Ovary (tissue), 9 donors: ENCODE results near the gene MEF2B. TPM values are rescaled to one million over a fixed set of nuclear protein-coding genes. Genes with fewer than 3 reads are reported as not detected.

Experiments
- DNase-seq, 5 donors: peaks; one replicate each; pipeline ENCODE4 v3.0.0-alpha.2; 2019 to 2020
- H3K27ac ChIP-seq, 2 donors: fragments of 200-600 bp; one replicate each; pipeline versions ENCODE4 v1.5.1 to v1.8.0; 2019 to 2022
- H3K27me3 ChIP-seq: fragments of 200-600 bp; one replicate; pipeline ENCODE4 v1.8.0; 2022
- H3K36me3 ChIP-seq: fragments of 200-600 bp; sonication (generic); one replicate; pipeline ENCODE4 v1.5.1; 2019
- H3K4me1 ChIP-seq: one replicate; pipeline ENCODE4 v1.8.1; 2013; ENCODE audit warnings: mild to moderate bottlenecking, moderate library complexity; ENCODE audit not compliant: insufficient read depth
- H3K4me3 ChIP-seq: fragments of 200-600 bp; sonication (generic); one replicate; pipeline ENCODE4 v1.5.1; 2017
- H3K9me3 ChIP-seq, 2 donors: fragments of 200-600 bp in 1 of 2; sonication (generic) in 1 of 2; one replicate each; pipeline versions ENCODE4 v1.5.1 to v1.8.1; 2013 to 2019; ENCODE audit warnings: mild to moderate bottlenecking in 1 of 2, moderate library complexity in 1 of 2
- EP300 ChIP-seq: sonication (generic); formaldehyde crosslinking; IDR thresholded peaks from one replicate; pipeline ENCODE4 v1.6.1; 2017; ENCODE audit warnings: antibody characterized with exemption
- POLR2A ChIP-seq: fragments of 450-650 bp; IDR thresholded peaks from one replicate; pipeline ENCODE4 v1.6.1; 2017; ENCODE audit warnings: antibody characterized with exemption, mild to moderate bottlenecking, moderate library complexity
- WGBS, 3 donors: extraction: QIAGEN DNeasy Blood & Tissue Kit in 1 of 3; methylation state at CpG; one replicate each; pipeline versions ENCODE4 v1.1.5 to v1.1.7; 2013 to 2017; 5-methylcytosine and 5-hydroxymethylcytosine counted together
- intact Hi-C, 4 donors: fragments of 100-400 bp; cut with DNase I; formaldehyde crosslinking; loops; one replicate each; pipeline versions ENCODE4 v1.11.0 to v1.15.1; 2022 to 2023
- polyA plus RNA-seq, 2 donors: library from polyadenylated mRNA; stranded (reverse); fragments of 200-250 nt in 1 of 2; fragments of 350-450 nt in 1 of 2; fragmentation: Illumina TruSeq in 1 of 2; extraction: RNeasy Lipid Tissue Mini Kit (QIAGEN cat#74804) in 1 of 2; gene quantifications; one replicate each; pipeline ENCODE4 v1.2.3, GENCODE V29; 2013 to 2014
- total RNA-seq, 7 donors: library from RNA; depleted of rRNA in 2 of 7; stranded (reverse); fragments of >200 nt in 2 of 7; fragmentation: NEBNext Ultra II Directional in 3 of 7; extraction: Animal tissue kit (Norgen Biotek cat#: 25700) in 3 of 7; gene quantifications; one replicate each; pipeline versions ENCODE4 v1.1.0 to v1.2.4, GENCODE V29; 2016 to 2023
- TF ChIP-seq, protein P1 (sequence below), 3 donors: fragments of 450-650 bp in 2 of 3; fragments of 200-600 bp in 1 of 3; IDR thresholded peaks; one replicate each; pipeline versions ENCODE4 v1.5.1 to v1.8.0; 2016 to 2022; ENCODE audit warnings: antibody characterized with exemption in 3 of 3, mild to moderate bottlenecking in 1 of 3
- donor health status: DM: no; HTN: no; CAD: no; lungs with moderate emphysema.
- donor health status: DM: no; HTN: no; CAD: no.
- donor health status: Bipolar disorder and iron deficiency.
- donor health status: DM: yes; HTN: yes; CAD: no.
- donor health status: DM: no; HTN: no; CAD: no.
- donor health status: DM: yes; HTN: yes; CAD: no.

The MEF2B gene
- total and polyA plus RNA-seq, 9 donors = 0.35 to 3.6 (median 1.4) TPM; not detected in 1

DNA sequence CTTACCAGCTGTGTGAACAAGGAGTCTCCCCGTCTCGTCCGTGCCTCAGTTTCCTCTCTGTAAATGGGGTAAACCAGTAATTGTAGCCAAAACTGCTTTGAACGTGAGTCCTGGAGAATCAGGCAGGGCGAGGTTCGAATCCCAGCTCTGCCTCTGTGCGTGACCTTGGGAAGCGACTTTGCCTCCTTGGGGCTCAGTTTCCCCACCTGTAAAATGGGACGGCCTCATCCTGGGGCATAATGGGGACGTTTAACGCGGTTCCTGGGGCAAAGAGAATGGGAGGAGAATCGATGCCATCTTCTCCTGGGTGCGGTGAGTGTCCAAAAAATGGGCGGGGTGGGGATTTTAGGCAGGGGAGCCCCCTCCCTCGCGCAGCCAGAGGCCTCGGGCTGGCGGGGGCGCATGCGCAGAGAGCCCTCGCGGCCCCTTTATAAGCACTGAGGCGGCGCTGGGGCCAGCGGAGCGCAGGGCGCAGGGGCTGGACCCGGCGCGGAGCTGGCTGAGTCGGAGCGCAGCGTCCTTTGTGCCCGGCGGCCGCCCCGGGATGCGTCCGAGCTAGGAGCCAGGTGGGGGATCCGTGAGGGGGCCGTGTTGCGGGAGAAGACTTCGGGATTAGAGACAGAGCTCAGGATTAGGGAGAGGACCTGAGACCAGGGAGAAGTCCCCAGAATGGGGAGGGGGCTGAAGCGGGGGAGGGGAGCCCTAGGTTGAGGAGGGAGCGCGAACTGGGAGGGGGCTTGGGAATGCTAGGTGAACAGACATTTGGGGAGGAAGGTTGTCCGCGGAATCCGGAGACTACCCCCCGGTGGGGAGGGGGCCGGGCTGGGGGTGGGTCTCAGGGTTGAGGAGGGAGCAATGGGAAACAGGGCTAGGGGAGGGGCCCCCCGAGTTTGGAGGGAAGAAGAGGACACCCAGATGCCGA, 41.7 kb upstream of the MEF2B start, which contains the start of gene NCAN:
Gene NCAN, plus strand, starts transcription at position 460 of the 922 bp plus-strand sequence. CDS start 4,996 bp downstream, outside the sequence.
- Histone ChIP-seq H3K4me1 (no peaks in the 10 kb centered on the region), H3K36me3 (no peaks in the 10 kb centered on the region), H3K9me3 (no peaks in the 10 kb centered on the region), H3K27ac (no peak within 1 kb of the TSS), H3K27me3 (no peaks in the 10 kb centered on the region), H3K4me3 (no peak within 1 kb of the TSS)
- no peak for DNase-seq
- intact Hi-C loops = no loop called here
- 7% methylated on average over 51 to 54 of the region's 54 CpGs for WGBS, 3 donors
- TF ChIP-seq EP300 = no peak
- no peak for TF ChIP-seq POLR2A
- TF ChIP-seq, protein P1, sequence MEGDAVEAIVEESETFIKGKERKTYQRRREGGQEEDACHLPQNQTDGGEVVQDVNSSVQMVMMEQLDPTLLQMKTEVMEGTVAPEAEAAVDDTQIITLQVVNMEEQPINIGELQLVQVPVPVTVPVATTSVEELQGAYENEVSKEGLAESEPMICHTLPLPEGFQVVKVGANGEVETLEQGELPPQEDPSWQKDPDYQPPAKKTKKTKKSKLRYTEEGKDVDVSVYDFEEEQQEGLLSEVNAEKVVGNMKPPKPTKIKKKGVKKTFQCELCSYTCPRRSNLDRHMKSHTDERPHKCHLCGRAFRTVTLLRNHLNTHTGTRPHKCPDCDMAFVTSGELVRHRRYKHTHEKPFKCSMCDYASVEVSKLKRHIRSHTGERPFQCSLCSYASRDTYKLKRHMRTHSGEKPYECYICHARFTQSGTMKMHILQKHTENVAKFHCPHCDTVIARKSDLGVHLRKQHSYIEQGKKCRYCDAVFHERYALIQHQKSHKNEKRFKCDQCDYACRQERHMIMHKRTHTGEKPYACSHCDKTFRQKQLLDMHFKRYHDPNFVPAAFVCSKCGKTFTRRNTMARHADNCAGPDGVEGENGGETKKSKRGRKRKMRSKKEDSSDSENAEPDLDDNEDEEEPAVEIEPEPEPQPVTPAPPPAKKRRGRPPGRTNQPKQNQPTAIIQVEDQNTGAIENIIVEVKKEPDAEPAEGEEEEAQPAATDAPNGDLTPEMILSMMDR (IDR thresholded peaks at IDR 0.05) = no peak

- WGBS, 3 donors = 53 to 66% (median 56%) methylated on average over 9 of the region's 9 CpGs
- no peak for TF ChIP-seq EP300
- TF ChIP-seq, protein P1 (IDR thresholded peaks at IDR 0.05) = no peak
- no peak for TF ChIP-seq POLR2A
- no peak overlapping the region for H3K27ac ChIP-seq
- no peak for DNase-seq
- no peaks in the 10 kb centered on the region for H3K27me3 ChIP-seq
- intact Hi-C loops = no loop called here
- H3K4me1 ChIP-seq = no peaks in the 10 kb centered on the region
- H3K9me3 ChIP-seq = no peaks in the 10 kb centered on the region
- no peaks in the 10 kb centered on the region for H3K36me3 ChIP-seq
- H3K4me3 ChIP-seq = no peak overlapping the region
Measured at GRCh38 chr19:19209372-19209771, 39.3 kb upstream of the MEF2B start.

- intact Hi-C loops = no loop called here
- TF ChIP-seq POLR2A (no peak), EP300 (no peak)
- TF ChIP-seq, protein P1 (IDR thresholded peaks at IDR 0.05) = no peak
Measured at GRCh38 chr19:19207637-19208572, 37.8 kb upstream of the MEF2B start.

DNA sequence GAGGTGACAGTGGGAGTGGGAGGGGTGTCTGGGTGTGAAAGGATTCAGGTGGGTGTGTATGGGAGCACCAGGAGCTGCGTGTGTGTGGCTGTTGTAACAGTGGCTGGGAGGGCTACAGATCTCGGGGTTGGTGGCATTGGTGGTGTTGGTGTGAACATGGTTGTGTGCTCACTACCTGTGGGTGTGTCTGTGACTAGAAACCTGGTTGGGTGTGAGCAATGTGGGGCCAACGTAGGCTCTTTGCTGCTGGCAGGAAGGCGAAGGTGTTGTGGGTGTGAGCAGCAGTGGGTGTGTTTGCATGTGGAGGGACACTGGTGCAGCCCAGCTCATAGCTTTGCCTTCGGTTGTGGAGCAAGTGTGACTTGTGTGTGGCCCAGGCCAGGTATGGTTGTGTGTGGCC, 36.9 kb upstream of the MEF2B start:
- Histone ChIP-seq H3K27me3 (no peaks in the 10 kb centered on the region), H3K4me3 (no peak overlapping the region), H3K27ac (no peak overlapping the region), H3K36me3 (no peaks in the 10 kb centered on the region), H3K9me3 (no peaks in the 10 kb centered on the region), H3K4me1 (peaks cover 3% of the 10 kb centered on the region)
- TF ChIP-seq EP300 (no peak), POLR2A (no peak)
- TF ChIP-seq, protein P1 (IDR thresholded peaks at IDR 0.05) = no peak
- WGBS, 3 donors = 56 to 70% (median 59%) methylated on average over 5 of the region's 5 CpGs
- intact Hi-C loops = no loop called here
- no peak for DNase-seq

More at GRCh38 chr19:19207637-19208572, 37.8 kb upstream of the MEF2B start:
- Histone ChIP-seq H3K4me3 (no peak overlapping the region), H3K36me3 (no peaks in the 10 kb centered on the region), H3K9me3 (no peaks in the 10 kb centered on the region), H3K4me1 (no peaks in the 10 kb centered on the region), H3K27me3 (no peaks in the 10 kb centered on the region), H3K27ac (no peak overlapping the region)
- 44 to 50% (median 48%) methylated on average over 7 to 8 of the region's 8 CpGs for WGBS, 3 donors
- no peak for DNase-seq
